Neural cell (in vitro differentiated cells): ENCODE measurements around the gene AKT3. TPM values are rescaled to one million over a fixed set of nuclear protein-coding genes. Genes with fewer than 3 reads are reported as not detected.

Experiments
- H2AFZ ChIP-seq: fragments of 200-600, 300-800 bp; sonication (generic), shearing (Covaris generic); 2 replicates; pipeline ENCODE4 v1.6.0; 2014; ENCODE audit warnings: low read depth, mild to moderate bottlenecking, antibody characterized with exemption, low read length, moderate library complexity
- H3F3A ChIP-seq: fragments of 200-600 bp; shearing (Covaris generic); 2 replicates; pipeline ENCODE4 v1.6.1; 2016; ENCODE audit warnings: mild to moderate bottlenecking, moderate library complexity, mixed read lengths, antibody characterized with exemption, low read length; ENCODE audit not compliant: insufficient read depth, poor library complexity, severe bottlenecking
- H3K27ac ChIP-seq: fragments of 200-600, 300-800 bp; sonication (generic), shearing (Covaris generic); 2 replicates; pipeline ENCODE4 v1.5.1; 2014; ENCODE audit warnings: mild to moderate bottlenecking, low read length, moderate library complexity
- H3K27me3 ChIP-seq: fragments of 300-800, 200-600 bp; sonication (generic), shearing (Covaris generic); 2 replicates; pipeline ENCODE4 v1.6.0; 2014; ENCODE audit warnings: mild to moderate bottlenecking, low read depth, low read length, moderate library complexity; ENCODE audit not compliant: insufficient read depth
- H3K36me3 ChIP-seq: fragments of 300-800, 200-600 bp; sonication (generic), shearing (Covaris generic); 2 replicates; pipeline ENCODE4 v1.5.1; 2014; ENCODE audit warnings: mild to moderate bottlenecking, antibody characterized with exemption, low read length, moderate library complexity; ENCODE audit not compliant: insufficient read depth
- H3K4me2 ChIP-seq: fragments of 300-800, 200-600 bp; sonication (generic), shearing (Covaris generic); 2 replicates; pipeline ENCODE4 v1.6.0; 2014; ENCODE audit warnings: mild to moderate bottlenecking, low read length
- H3K4me3 ChIP-seq: fragments of 300-800, 200-600 bp; sonication (generic), shearing (Covaris generic); 2 replicates; pipeline ENCODE4 v1.5.1; 2014; ENCODE audit warnings: mild to moderate bottlenecking, low read length, moderate library complexity
- H3K79me2 ChIP-seq: fragments of 200-600 bp; shearing (Covaris generic); replicated peaks from 2 replicates; pipeline ENCODE4 v1.6.0; 2014; ENCODE audit warnings: mild to moderate bottlenecking, low read length, moderate library complexity; ENCODE audit not compliant: insufficient read depth
- H3K9ac ChIP-seq: fragments of 300-800, 200-600 bp; sonication (generic), shearing (Covaris generic); 2 replicates; pipeline ENCODE4 v1.6.1; 2016; ENCODE audit warnings: mild to moderate bottlenecking, low read length, mixed read lengths
- H3K9me2 ChIP-seq: fragments of 200-600 bp; shearing (Covaris generic); 2 replicates; pipeline ENCODE4 v1.6.1; 2016; ENCODE audit warnings: mild to moderate bottlenecking, low read length, mixed read lengths; ENCODE audit not compliant: insufficient read depth
- H3K9me3 ChIP-seq: fragments of 200-600, 300-800 bp; sonication (generic), shearing (Covaris generic); 2 replicates; pipeline ENCODE4 v1.6.1; 2016; ENCODE audit warnings: mild to moderate bottlenecking, mixed run types, low read length, moderate library complexity, mixed read lengths
- H4K20me1 ChIP-seq: fragments of 200-600 bp; shearing (Covaris generic); 2 replicates; pipeline ENCODE4 v1.6.1; 2016; ENCODE audit warnings: mild to moderate bottlenecking, mixed run types; ENCODE audit not compliant: insufficient read depth
- EP300 ChIP-seq: fragments of 450-650 bp; conservative IDR thresholded peaks from 2 replicates; pipeline ENCODE4 v1.6.1; 2014; ENCODE audit warnings: antibody characterized with exemption, mild to moderate bottlenecking, moderate library complexity; ENCODE audit not compliant: poor library complexity, severe bottlenecking
- MXI1 ChIP-seq: fragments of 450-650 bp; conservative IDR thresholded peaks from 2 replicates; pipeline ENCODE4 v1.6.1; 2014; ENCODE audit warnings: antibody characterized with exemption, mild to moderate bottlenecking; ENCODE audit not compliant: poor library complexity, severe bottlenecking
- RAD21 ChIP-seq: fragments of 450-650 bp; conservative IDR thresholded peaks from 2 replicates; pipeline ENCODE4 v1.6.1; 2014; ENCODE audit warnings: antibody characterized with exemption, mild to moderate bottlenecking, moderate library complexity
- REST ChIP-seq: IDR thresholded peaks from 2 replicates; pipeline ENCODE4 v1.6.1; 2012; ENCODE audit warnings: borderline replicate concordance
- TAF1 ChIP-seq: IDR thresholded peaks from 2 replicates; pipeline ENCODE4 v1.6.1; 2012; ENCODE audit warnings: low read depth
- polyA plus RNA-seq: library from polyadenylated mRNA; depleted of rRNA; stranded (reverse); fragments of >200 nt; gene quantifications from 2 replicates; pipeline ENCODE4 v1.2.3, GENCODE V29; 2014

The AKT3 gene
- polyA plus RNA-seq, 1 donor from 2014 or later: 46.0 TPM

GRCh38 chr1:243745356-243745755 is 104.7 kb downstream of the AKT3 start:
- no peak overlapping the region for H3K27ac ChIP-seq
- H3K36me3 ChIP-seq: no peaks in the 10 kb centered on the region
- no peaks in the 10 kb centered on the region for H3K9me3 ChIP-seq
- no peaks in the 10 kb centered on the region for H4K20me1 ChIP-seq
- H3K79me2 ChIP-seq: peaks cover 28% of the 10 kb centered on the region
- no peaks in the 10 kb centered on the region for H3F3A ChIP-seq
- H3K9ac ChIP-seq: no peak overlapping the region
- H3K4me3 ChIP-seq: no peak overlapping the region
- no peaks in the 10 kb centered on the region for H3K27me3 ChIP-seq
- no peak for TF ChIP-seq RAD21
- no peaks in the 10 kb centered on the region for H3K9me2 ChIP-seq
- no peak overlapping the region for H3K4me2 ChIP-seq
- H2AFZ ChIP-seq: no peak overlapping the region

GRCh38 chr1:243742819-243743218 is 107.2 kb downstream of the AKT3 start:
- H3K9ac ChIP-seq: no peak overlapping the region
- no peak overlapping the region for H3K4me3 ChIP-seq
- H3K79me2 ChIP-seq: peaks cover 24% of the 10 kb centered on the region
- H3K36me3 ChIP-seq: no peaks in the 10 kb centered on the region
- H3K9me3 ChIP-seq: no peaks in the 10 kb centered on the region
- no peak overlapping the region for H2AFZ ChIP-seq
- no peaks in the 10 kb centered on the region for H3K27me3 ChIP-seq
- no peak overlapping the region for H3K27ac ChIP-seq
- no peaks in the 10 kb centered on the region for H3F3A ChIP-seq
- H3K9me2 ChIP-seq: no peaks in the 10 kb centered on the region
- no peak for TF ChIP-seq TAF1
- TF ChIP-seq EP300: no peak
- no peak for TF ChIP-seq REST
- no peak for TF ChIP-seq MXI1
- no peaks in the 10 kb centered on the region for H4K20me1 ChIP-seq
- no peak overlapping the region for H3K4me2 ChIP-seq

GRCh38 chr1:243740255-243740999 is 109.6 kb downstream of the AKT3 start:
- no peaks in the 10 kb centered on the region for H3K27me3 ChIP-seq
- H3F3A ChIP-seq: no peaks in the 10 kb centered on the region
- H3K36me3 ChIP-seq: no peaks in the 10 kb centered on the region
- H3K4me3 ChIP-seq: no peak overlapping the region
- H3K9me2 ChIP-seq: no peaks in the 10 kb centered on the region
- H3K27ac ChIP-seq: no peak overlapping the region
- peaks cover 18% of the 10 kb centered on the region for H3K79me2 ChIP-seq
- H4K20me1 ChIP-seq: no peaks in the 10 kb centered on the region
- no peak overlapping the region for H3K9ac ChIP-seq
- no peaks in the 10 kb centered on the region for H3K9me3 ChIP-seq
- TF ChIP-seq REST: no peak
- H2AFZ ChIP-seq: no peak overlapping the region
- H3K4me2 ChIP-seq: no peak overlapping the region
